GM19467 (cell line): ENCODE measurements around the gene GABRB3.

Source experiments
- ATAC-seq: cut with Tn5 transposase; IDR thresholded peaks from one replicate; pipeline ENCODE4 v1.9.1; 2021; ENCODE audit warnings: mild to moderate bottlenecking, moderate library complexity; ENCODE audit not compliant: unreplicated experiment

The GABRB3 gene

GRCh38 chr15:26679927-26680326 is 92.9 kb downstream of the GABRB3 start:
- ATAC-seq = no peak

GRCh38 chr15:26676115-26676514 is 96.8 kb downstream of the GABRB3 start:
- ATAC-seq = no peak

GRCh38 chr15:26674467-26674866 is 98.4 kb downstream of the GABRB3 start:
- ATAC-seq = no peak

- ATAC-seq = no peak
These were observed 99.4 kb downstream of the GABRB3 start for GRCh38 chr15:26673445-26673844.

GRCh38 chr15:26670116-26670515 is 102.8 kb downstream of the GABRB3 start:
- ATAC-seq = no peak

GRCh38 chr15:26667222-26667988 is 105.5 kb downstream of the GABRB3 start:
- ATAC-seq = no peak

GRCh38 chr15:26665957-26666791 is 106.7 kb downstream of the GABRB3 start:
- no peak for ATAC-seq

GRCh38 chr15:26662283-26662682 is 110.6 kb downstream of the GABRB3 start:
- no peak for ATAC-seq

GRCh38 chr15:26661748-26662147 is 111.1 kb downstream of the GABRB3 start:
- no peak for ATAC-seq

- ATAC-seq = no peak
These were observed 111.8 kb downstream of the GABRB3 start for GRCh38 chr15:26661107-26661506.

- no peak for ATAC-seq
These were observed 112.6 kb downstream of the GABRB3 start for GRCh38 chr15:26660241-26660640.

GRCh38 chr15:26658290-26658689 is 114.6 kb downstream of the GABRB3 start:
- no peak for ATAC-seq

- ATAC-seq = no peak
These were observed 116.8 kb downstream of the GABRB3 start for GRCh38 chr15:26656080-26656479.

GRCh38 chr15:26651909-26652308 is 121.0 kb downstream of the GABRB3 start:
- ATAC-seq = no peak

- ATAC-seq = no peak
These were observed 124.2 kb downstream of the GABRB3 start for GRCh38 chr15:26648676-26649075.

GRCh38 chr15:26644948-26645347 is 127.9 kb downstream of the GABRB3 start:
- no peak for ATAC-seq

- no peak for ATAC-seq
These were observed 131.7 kb downstream of the GABRB3 start for GRCh38 chr15:26641144-26641543.

GRCh38 chr15:26640601-26641000 is 132.3 kb downstream of the GABRB3 start:
- ATAC-seq = no peak

- no peak for ATAC-seq
These were observed 132.9 kb downstream of the GABRB3 start for GRCh38 chr15:26639966-26640365.

GRCh38 chr15:26635614-26636013 is 137.3 kb downstream of the GABRB3 start:
- ATAC-seq = no peak

- no peak for ATAC-seq
These were observed 137.8 kb downstream of the GABRB3 start for GRCh38 chr15:26635105-26635504.

GRCh38 chr15:26634319-26634718 is 138.5 kb downstream of the GABRB3 start:
- no peak for ATAC-seq
